IMR-90 (cell line): ENCODE results near the gene NMS. TPM values are rescaled to one million over a fixed set of nuclear protein-coding genes. Genes with fewer than 3 reads are reported as not detected.

Experiments
- ATAC-seq: fragments of 200-7000 bp; cut with Tn5 transposase; 2 replicates; pipeline ENCODE4 v1.9.1; 2020; ENCODE audit warnings: low read depth, mild to moderate bottlenecking, moderate library complexity
- BruUV-seq: library from RNA; stranded (reverse); fragments of 400-500 nt; replicated peaks from 2 replicates; lab custom pipeline; 2021; lab: Mats Ljungman, UMichigan
- CTCF ChIA-PET: fragments of 300-600 bp; formaldehyde crosslinking; extraction: SDS; loops from one replicate; lab custom pipeline; 2021; ENCODE audit warnings: antibody characterized with exemption; lab: Yijun Ruan, JAX
- POLR2A ChIA-PET: fragments of 300-600 bp; sonication (Branson Sonifier 250); formaldehyde crosslinking; loops from one replicate; lab custom pipeline; 2022; ENCODE audit warnings: antibody characterized with exemption; ENCODE audit not compliant: unreplicated experiment; lab: Charles Lee
- DNase-seq: peaks from one replicate; pipeline ENCODE4 v3.0.0; 2013
- H2AFZ ChIP-seq: replicated peaks from 2 replicates; pipeline ENCODE3; 2013; ENCODE audit warnings: low read length, mild to moderate bottlenecking; ENCODE audit not compliant: poor library complexity
- H2AK5ac ChIP-seq: 2 replicates; pipeline ENCODE4 v1.6.1; 2013; ENCODE audit warnings: low read depth, low read length, inconsistent platforms
- H2AK9ac ChIP-seq: replicated peaks from 2 replicates; pipeline ENCODE3; 2013; ENCODE audit warnings: mild to moderate bottlenecking, low read depth, low read length, moderate library complexity; ENCODE audit not compliant: poor library complexity
- H2BK120ac ChIP-seq: 2 replicates; pipeline ENCODE4 v1.6.1; 2013; ENCODE audit warnings: low read depth, low read length, inconsistent platforms
- H2BK15ac ChIP-seq: 3 replicates; pipeline ENCODE4 v1.6.1; 2013; ENCODE audit warnings: low read depth, low read length, inconsistent platforms
- H2BK20ac ChIP-seq: 2 replicates; pipeline ENCODE4 v1.6.1; 2013; ENCODE audit warnings: low read depth, mild to moderate bottlenecking, inconsistent platforms, low read length, moderate library complexity
- H2BK5ac ChIP-seq: 2 replicates; pipeline ENCODE4 v1.6.1; 2013; ENCODE audit warnings: mild to moderate bottlenecking, low read depth, low read length, inconsistent platforms; ENCODE audit not compliant: poor library complexity, severe bottlenecking
- H3K14ac ChIP-seq: replicated peaks from 2 replicates; pipeline ENCODE4 v1.6.1; 2013; ENCODE audit warnings: low read depth, low read length, inconsistent platforms
- H3K18ac ChIP-seq: 2 replicates; pipeline ENCODE4 v1.6.1; 2013; ENCODE audit warnings: low read depth, low read length, control low read depth
- H3K23ac ChIP-seq: 2 replicates; pipeline ENCODE4 v1.6.1; 2013; ENCODE audit warnings: low read depth, low read length, inconsistent platforms
- H3K27ac ChIP-seq: 2 replicates; pipeline ENCODE4 v1.5.1; 2013; ENCODE audit warnings: mild to moderate bottlenecking, control low read depth, low read length; ENCODE audit not compliant: insufficient read depth
- H3K27me3 ChIP-seq: 2 replicates; pipeline ENCODE4 v1.6.1; 2013; ENCODE audit warnings: low read length; ENCODE audit not compliant: control insufficient read depth, insufficient read depth
- H3K36me3 ChIP-seq: 2 replicates; pipeline ENCODE4 v1.6.1; 2013; ENCODE audit warnings: low read length, mixed read lengths; ENCODE audit not compliant: control insufficient read depth, insufficient read depth
- H3K4ac ChIP-seq: 2 replicates; pipeline ENCODE4 v1.6.1; 2013; ENCODE audit warnings: low read depth, low read length, inconsistent platforms
- H3K4me1 ChIP-seq: 2 replicates; pipeline ENCODE4 v1.6.1; 2013; ENCODE audit warnings: low read length, mixed read lengths; ENCODE audit not compliant: control insufficient read depth, insufficient read depth
- H3K4me2 ChIP-seq: 2 replicates; pipeline ENCODE4 v1.6.1; 2013; ENCODE audit warnings: low read depth, mild to moderate bottlenecking, control low read depth, low read length, moderate library complexity
- H3K4me3 ChIP-seq: 2 replicates; pipeline ENCODE4 v1.5.1; 2013; ENCODE audit warnings: low read depth, mild to moderate bottlenecking, control low read depth, low read length, moderate library complexity; ENCODE audit not compliant: insufficient read depth
- H3K56ac ChIP-seq: 2 replicates; pipeline ENCODE4 v1.6.1; 2013; ENCODE audit warnings: low read length, inconsistent platforms; ENCODE audit not compliant: insufficient read depth; ENCODE audit errors: extremely low read depth
- H3K79me1 ChIP-seq, 2 experiments: 2 replicates each; pipeline ENCODE4 v1.6.1; 2013; ENCODE audit warnings: low read length in 2 of 2, inconsistent platforms in 1 of 2, low read depth in 1 of 2
- H3K9ac ChIP-seq: 2 replicates; pipeline ENCODE4 v1.6.1; 2013; ENCODE audit warnings: low read depth, low read length, control low read depth
- H3K9me1 ChIP-seq: 2 replicates; pipeline ENCODE4 v1.6.1; 2013; ENCODE audit warnings: low read length, inconsistent platforms; ENCODE audit not compliant: insufficient read depth
- H3K9me3 ChIP-seq: 2 replicates; pipeline ENCODE4 v1.6.1; 2013; ENCODE audit warnings: low read length; ENCODE audit not compliant: control insufficient read depth, insufficient read depth
- H4K20me1 ChIP-seq: 2 replicates; pipeline ENCODE4 v1.6.1; 2013; ENCODE audit warnings: low read length, inconsistent platforms; ENCODE audit not compliant: insufficient read depth
- H4K5ac ChIP-seq: 2 replicates; pipeline ENCODE4 v1.6.1; 2013; ENCODE audit warnings: mild to moderate bottlenecking, low read depth, low read length, control low read depth
- H4K8ac ChIP-seq, 2 experiments: 2 replicates each; pipeline ENCODE4 v1.6.1; 2013; ENCODE audit warnings: low read depth in 2 of 2, low read length in 2 of 2, control low read depth in 1 of 2, inconsistent platforms in 1 of 2
- H4K91ac ChIP-seq: 2 replicates; pipeline ENCODE4 v1.6.1; 2013; ENCODE audit warnings: low read depth, low read length, inconsistent platforms; ENCODE audit not compliant: insufficient read depth
- BHLHE40 ChIP-seq: fragments of 150-350 bp; IDR thresholded peaks from 2 replicates; pipeline ENCODE4 v1.6.1; 2016; ENCODE audit warnings: mild to moderate bottlenecking, low read depth, low read length
- CEBPB ChIP-seq: IDR thresholded peaks from 2 replicates; pipeline ENCODE4 v1.6.1; 2012; ENCODE audit warnings: low read depth, low read length, improper control_type of control experiment
- FOS ChIP-seq: fragments of 150-350 bp; IDR thresholded peaks from 2 replicates; pipeline ENCODE4 v1.6.1; 2016; ENCODE audit warnings: low read depth, low read length
- MXI1 ChIP-seq: IDR thresholded peaks from 2 replicates; pipeline ENCODE4 v1.6.1; 2012; ENCODE audit warnings: low read depth, mild to moderate bottlenecking, low read length, moderate library complexity, borderline replicate concordance
- USF2 ChIP-seq: fragments of 150-350 bp; IDR thresholded peaks from 2 replicates; pipeline ENCODE4 v1.6.1; 2017; ENCODE audit warnings: mild to moderate bottlenecking, antibody characterized with exemption, low read length, low read depth
- dilution Hi-C: fragments of 300-500 bp; cut with HindIII; formaldehyde crosslinking; loops from one replicate; pipeline ENCODE4 v1.14.3; 2018; ENCODE audit warnings: low sequenced_read_pairs; ENCODE audit not compliant: unreplicated experiment
- in situ Hi-C: fragments of 300-500 bp; cut with MboI; formaldehyde crosslinking; loops from 3 replicates; pipeline ENCODE4 v1.14.3; 2019; ENCODE audit warnings: low sequenced_read_pairs, inconsistent platforms, mixed read lengths
- intact Hi-C: fragments of 100-400 bp; cut with micrococcal nuclease; formaldehyde crosslinking; loops from 2 replicates; pipeline ENCODE4 v1.10.0; 2022
- polyA plus RNA-seq, 3 experiments: library from polyadenylated mRNA; depleted of rRNA; stranded (reverse); fragments of >200 nt; gene quantifications; 2 replicates each; pipeline ENCODE4 v1.2.3, GENCODE V29; 2012; ENCODE audit warnings: low replicate concordance in 1 of 3
- total RNA-seq: library from RNA; depleted of rRNA; stranded (reverse); fragments of >200 nt; gene quantifications from 2 replicates; pipeline ENCODE4 v1.2.3, GENCODE V29; 2012

The NMS gene
- total and polyA plus RNA-seq, 2 of the 4 experiments (the other 2 are of a cell fraction), result not detected

GRCh38 chr2:100504542-100504941 is 34.3 kb downstream of the NMS start:
- H2BK20ac ChIP-seq, result no peak overlapping the region
- H2AFZ ChIP-seq, result no peak overlapping the region
- no peak overlapping the region for H2AK9ac ChIP-seq
- DNase-seq (no peak), ATAC-seq (no peak)
- no peak overlapping the region for H4K8ac ChIP-seq
- no peak for TF ChIP-seq USF2
- no peak for TF ChIP-seq CEBPB
- no peak for TF ChIP-seq BHLHE40
- no peak for TF ChIP-seq MXI1
- no peak for TF ChIP-seq FOS
- no peaks in the 10 kb centered on the region for H3K9me3 ChIP-seq
- no peak overlapping the region for H4K5ac ChIP-seq
- no peaks in the 10 kb centered on the region for H4K20me1 ChIP-seq
- no peak overlapping the region for H2BK15ac ChIP-seq
- no peak overlapping the region for H4K91ac ChIP-seq
- H2BK120ac ChIP-seq, result no peak overlapping the region
- no peak overlapping the region for H3K18ac ChIP-seq
- no peaks in the 10 kb centered on the region for H3K4me1 ChIP-seq
- H3K56ac ChIP-seq, result no peak overlapping the region
- no peak overlapping the region for H3K4ac ChIP-seq
- H3K79me1 ChIP-seq, result no peaks in the 10 kb centered on the region
- no peaks in the 10 kb centered on the region for H3K36me3 ChIP-seq
- no peak overlapping the region for H3K27ac ChIP-seq
- peaks cover 4% of the 10 kb centered on the region for H3K27me3 ChIP-seq
- intact Hi-C loops, result no loop called here
- H3K9me1 ChIP-seq, result no peaks in the 10 kb centered on the region
- BruUV-seq, result no TSS peak
- no peak overlapping the region for H3K9ac ChIP-seq
- ChIA-PET POLR2A (no interaction called here), CTCF (no interaction called here)
- dilution Hi-C loops, result no loop called here
- H3K4me3 ChIP-seq, result no peak overlapping the region
- no peak overlapping the region for H2BK5ac ChIP-seq
- H3K23ac ChIP-seq, result no peak overlapping the region
- in situ Hi-C loops, result no loop called here
- H3K4me2 ChIP-seq, result no peak overlapping the region
- no peak overlapping the region for H3K14ac ChIP-seq
- no peak overlapping the region for H2AK5ac ChIP-seq
